GM12891 (cell line): ENCODE data around the gene KDR.

Experiments used
- DNase-seq: peaks from one replicate; pipeline ENCODE4 v3.0.0; 2011; ENCODE audit warnings: low spot score; ENCODE audit not compliant: insufficient read length
- FAIRE-seq: peaks from 2 replicates; lab custom pipeline; 2011; peaks lifted over from hg19 to GRCh38; lab: Jason Lieb, UNC
- PAX5 ChIP-seq: IDR thresholded peaks from 2 replicates; pipeline ENCODE4 v1.6.1; 2011; ENCODE audit warnings: low read length, moderate library complexity, mild to moderate bottlenecking; ENCODE audit not compliant: insufficient read depth, severe bottlenecking
- POLR2A ChIP-seq: IDR thresholded peaks from 2 replicates; pipeline ENCODE4 v1.6.1; 2011; ENCODE audit warnings: low read depth, low read length, control low read depth
- POLR2AphosphoS5 ChIP-seq: IDR thresholded peaks from 2 replicates; pipeline ENCODE4 v1.6.1; 2011; ENCODE audit warnings: low read depth, low read length, control low read depth
- POU2F2 ChIP-seq: IDR thresholded peaks from 2 replicates; pipeline ENCODE4 v1.6.1; 2011; ENCODE audit warnings: low read depth, mild to moderate bottlenecking, control low read depth, low read length, moderate library complexity
- SPI1 ChIP-seq: IDR thresholded peaks from 2 replicates; pipeline ENCODE4 v1.6.1; 2011; ENCODE audit warnings: low read depth, low read length, control low read depth
- TAF1 ChIP-seq: IDR thresholded peaks from 2 replicates; pipeline ENCODE4 v1.6.1; 2011; ENCODE audit warnings: low read depth, low read length, control low read depth

Gene KDR

DNA sequence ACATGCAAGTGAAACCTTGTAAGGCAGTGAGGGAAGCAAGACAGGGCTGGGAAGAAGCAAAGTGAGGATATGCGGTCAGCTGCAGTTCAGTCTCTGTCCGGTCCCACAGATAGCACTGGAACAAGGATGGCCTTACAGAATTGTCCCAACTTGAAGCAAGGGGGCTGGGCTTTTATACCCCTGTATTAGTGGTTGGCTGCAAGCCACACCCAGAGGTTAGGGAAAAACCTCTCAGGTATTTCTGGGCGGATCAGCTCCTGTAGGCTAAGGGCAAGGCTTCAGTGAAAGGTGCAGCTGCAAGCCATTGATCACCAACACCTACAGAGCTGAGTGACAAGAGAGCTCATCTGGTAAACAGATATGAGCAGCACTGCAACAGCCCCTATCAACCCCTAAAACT, 89.0 kb downstream of the KDR start:
- FAIRE-seq, result no peak
- DNase-seq, result no peak
- TF ChIP-seq PAX5, result no peak
- TF ChIP-seq POLR2AphosphoS5, result no peak
- TF ChIP-seq POLR2A, result no peak
- TF ChIP-seq POU2F2, result no peak
- TF ChIP-seq TAF1, result no peak
- no peak for TF ChIP-seq SPI1

DNA sequence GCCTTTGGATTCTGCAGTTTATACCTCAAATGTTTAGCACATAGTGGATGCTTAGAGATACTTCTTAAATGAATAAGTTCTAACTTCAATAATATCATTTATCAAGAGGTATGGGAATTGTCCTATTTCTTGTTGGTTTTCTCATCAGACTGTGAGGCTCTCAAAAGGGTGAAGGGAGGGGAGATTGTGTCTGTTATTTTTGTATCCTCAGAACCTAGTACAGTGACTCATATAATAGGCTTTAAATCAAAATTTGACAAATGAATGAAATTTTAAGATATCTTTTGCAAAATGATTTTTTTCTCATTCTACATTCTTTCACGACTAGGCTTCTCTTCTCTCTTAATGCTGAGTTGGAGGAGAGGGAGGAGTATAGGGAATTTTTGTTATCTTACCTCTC, 89.5 kb downstream of the KDR start:
- no peak for DNase-seq
- no peak for FAIRE-seq
- TF ChIP-seq SPI1 (no peak), TAF1 (no peak), POU2F2 (no peak), POLR2A (no peak)

DNA sequence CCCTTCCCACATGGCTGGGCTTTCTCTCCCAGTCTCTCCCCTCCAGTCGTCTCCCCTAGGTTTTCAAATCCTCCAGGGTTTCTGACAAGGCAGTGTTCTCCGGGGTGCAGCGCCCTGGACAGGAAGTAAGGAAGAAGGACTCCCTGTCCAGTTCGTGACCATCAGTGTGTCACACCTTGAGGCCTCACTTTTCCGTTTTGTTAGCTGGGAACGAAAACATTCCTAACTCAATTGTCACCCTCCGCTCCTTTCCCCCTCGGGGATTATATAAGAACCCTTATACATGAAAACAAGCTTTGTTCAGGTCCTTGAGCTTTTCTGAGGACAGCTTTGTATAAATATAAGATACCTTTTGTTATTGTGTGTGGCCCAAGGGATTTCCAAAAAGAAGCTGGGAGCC, 92.1 kb downstream of the KDR start:
- no peak for TF ChIP-seq POU2F2
- TF ChIP-seq TAF1, result no peak
- no peak for TF ChIP-seq PAX5
- no peak for TF ChIP-seq POLR2AphosphoS5
- no peak for TF ChIP-seq POLR2A
- TF ChIP-seq SPI1, result no peak
- DNase-seq (no peak), FAIRE-seq (no peak)

DNA sequence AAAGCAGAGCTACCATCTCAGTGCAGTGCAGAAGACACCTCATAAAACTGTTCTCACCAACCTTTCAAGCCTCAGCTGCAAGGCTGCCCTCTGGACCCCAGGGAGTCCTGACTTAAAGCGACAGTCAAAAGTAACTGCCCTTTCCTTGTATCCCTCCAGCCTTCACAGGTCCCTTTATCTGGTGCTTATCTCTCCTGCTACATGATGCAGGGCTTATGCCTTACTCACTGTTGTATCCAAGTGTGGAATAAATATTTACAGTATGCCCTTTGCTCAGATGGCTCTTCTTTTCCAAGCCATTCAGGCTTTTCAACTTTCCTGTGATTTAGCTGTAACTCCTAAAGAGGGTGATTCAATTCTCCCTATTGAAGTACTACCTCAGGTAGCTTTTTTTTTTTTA, 92.6 kb downstream of the KDR start:
- TF ChIP-seq POU2F2 (no peak), POLR2A (no peak), PAX5 (no peak), TAF1 (no peak), SPI1 (no peak), POLR2AphosphoS5 (no peak)
- no peak for FAIRE-seq

DNA sequence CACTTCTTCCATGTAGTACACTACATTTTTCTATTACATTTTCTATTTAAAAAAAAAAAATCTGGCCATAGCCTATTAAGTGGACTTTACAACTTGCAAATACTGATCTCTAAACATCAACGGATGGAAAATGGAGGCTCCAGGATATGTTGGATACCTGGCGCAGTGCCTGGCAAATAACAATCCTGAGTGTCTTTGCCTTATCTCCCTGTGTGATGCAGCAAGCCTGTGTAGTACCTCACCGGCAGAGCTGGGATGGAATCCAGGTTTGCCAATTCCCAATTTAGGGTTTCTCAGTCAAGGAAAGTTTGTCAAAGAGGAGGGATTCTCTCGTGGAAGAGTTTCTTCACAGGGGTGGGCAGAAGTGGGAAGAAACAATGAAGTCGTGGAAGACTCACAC, 93.2 kb downstream of the KDR start:
- no peak for DNase-seq
- no peak for FAIRE-seq
- TF ChIP-seq POU2F2 (no peak), POLR2A (no peak)

More for the DNA sequence above, 92.6 kb downstream of the KDR start:
- no peak for DNase-seq

DNA sequence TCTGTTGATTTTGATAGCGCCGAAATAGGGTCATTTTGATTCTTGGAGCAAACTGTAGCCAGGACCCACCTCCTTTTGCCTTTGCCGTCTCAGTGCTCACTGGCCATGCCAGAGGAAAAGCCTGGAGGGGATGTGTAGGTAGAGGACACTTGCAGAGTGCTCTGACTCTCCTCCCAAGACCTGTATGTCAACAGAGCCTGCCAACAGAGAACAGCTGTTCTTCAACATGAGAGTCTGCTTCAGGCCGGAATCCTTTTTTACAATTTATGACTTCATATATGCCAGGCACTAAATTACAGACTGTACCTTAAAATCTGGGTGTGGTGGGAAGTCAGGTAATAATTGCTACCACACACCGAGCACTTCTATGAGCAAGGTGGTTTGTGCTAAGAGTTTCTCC, 94.2 kb downstream of the KDR start:
- TF ChIP-seq POU2F2, result no peak
- TF ChIP-seq POLR2A, result no peak
- no peak for TF ChIP-seq POLR2AphosphoS5
- TF ChIP-seq PAX5, result no peak
- TF ChIP-seq TAF1, result no peak
- no peak for TF ChIP-seq SPI1
- no peak for DNase-seq
- FAIRE-seq, result no peak

DNA sequence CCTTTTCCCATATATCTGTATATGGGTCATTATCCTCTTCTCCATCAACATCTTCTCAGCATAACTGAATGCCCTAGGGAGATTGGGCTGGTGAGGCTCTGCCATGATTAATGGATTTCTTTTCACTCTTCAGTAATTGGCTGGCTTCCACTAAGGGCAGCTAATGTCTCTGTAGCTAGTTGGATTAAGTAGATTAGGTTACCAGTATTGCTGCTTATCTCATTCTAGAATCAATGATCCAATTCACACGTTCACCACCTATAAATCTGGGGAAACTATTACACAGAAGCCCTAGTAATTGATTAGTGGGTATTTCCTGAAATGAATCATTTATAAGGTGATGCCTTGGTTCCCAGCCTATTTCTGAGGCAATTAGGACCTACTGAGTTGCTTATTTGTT, 94.8 kb downstream of the KDR start:
- TF ChIP-seq SPI1 (no peak), PAX5 (no peak), TAF1 (no peak), POU2F2 (no peak), POLR2AphosphoS5 (no peak), POLR2A (no peak)
- FAIRE-seq, result no peak
- DNase-seq, result no peak

DNA sequence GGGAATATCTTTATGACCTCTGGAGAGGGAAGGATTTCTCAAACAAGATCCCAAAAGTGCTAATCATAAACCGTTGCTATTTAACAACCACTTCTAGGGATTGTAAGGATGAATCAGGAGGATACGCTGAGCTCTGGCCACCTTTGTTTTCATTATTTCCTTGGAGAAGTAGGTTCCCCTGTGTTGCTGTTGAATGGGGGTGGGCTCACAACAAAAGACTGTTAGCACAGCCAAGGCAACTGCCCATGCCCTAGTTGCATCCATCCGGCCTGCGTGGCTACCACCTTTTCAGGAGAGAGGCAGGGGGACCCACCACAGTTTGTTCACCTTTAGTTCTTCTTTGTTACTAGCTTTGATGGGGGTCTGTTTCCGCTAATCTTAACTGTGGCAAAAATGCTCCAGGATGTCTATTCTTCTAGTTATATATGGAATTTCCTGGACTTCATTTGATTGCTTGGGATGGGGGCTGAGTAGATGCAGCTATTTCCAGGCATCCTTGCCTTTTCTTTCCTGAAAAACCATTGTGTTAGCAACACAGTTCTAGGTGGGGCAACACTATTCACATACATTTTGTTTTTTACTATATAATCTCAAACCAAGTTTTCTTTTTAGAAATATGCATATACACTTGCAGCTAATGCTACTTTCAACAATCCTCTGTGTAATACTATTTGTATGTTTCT, 95.4 kb downstream of the KDR start:
- TF ChIP-seq PAX5, result no peak
- TF ChIP-seq POU2F2, result no peak
- TF ChIP-seq POLR2A, result no peak
- no peak for TF ChIP-seq TAF1
- no peak for TF ChIP-seq POLR2AphosphoS5
- TF ChIP-seq SPI1, result no peak
- DNase-seq, result no peak
- no peak for FAIRE-seq

DNA sequence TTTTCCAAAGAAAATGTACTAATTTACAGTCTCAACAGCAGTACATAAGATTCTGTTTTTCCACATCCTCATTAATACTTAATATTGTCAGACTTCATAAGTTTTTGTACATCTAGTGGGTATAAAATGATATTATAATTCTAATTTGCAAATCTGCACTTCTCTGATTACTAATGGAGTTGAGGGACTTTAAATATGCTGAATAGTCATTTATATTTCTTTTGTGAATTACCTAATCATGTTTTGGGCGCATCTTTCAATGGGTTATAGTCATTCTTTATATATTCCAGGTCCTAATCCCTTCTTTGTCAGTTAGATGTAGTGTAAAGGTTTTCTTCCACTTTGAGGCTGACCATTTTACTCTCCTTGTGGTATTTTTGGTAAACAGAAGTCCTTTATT, 96.1 kb downstream of the KDR start:
- DNase-seq (no peak), FAIRE-seq (no peak)
- TF ChIP-seq POU2F2 (no peak), POLR2AphosphoS5 (no peak), POLR2A (no peak), SPI1 (no peak), PAX5 (no peak), TAF1 (no peak)
